ENCODE results near the gene CLCF1.

The CLCF1 gene

DNA sequence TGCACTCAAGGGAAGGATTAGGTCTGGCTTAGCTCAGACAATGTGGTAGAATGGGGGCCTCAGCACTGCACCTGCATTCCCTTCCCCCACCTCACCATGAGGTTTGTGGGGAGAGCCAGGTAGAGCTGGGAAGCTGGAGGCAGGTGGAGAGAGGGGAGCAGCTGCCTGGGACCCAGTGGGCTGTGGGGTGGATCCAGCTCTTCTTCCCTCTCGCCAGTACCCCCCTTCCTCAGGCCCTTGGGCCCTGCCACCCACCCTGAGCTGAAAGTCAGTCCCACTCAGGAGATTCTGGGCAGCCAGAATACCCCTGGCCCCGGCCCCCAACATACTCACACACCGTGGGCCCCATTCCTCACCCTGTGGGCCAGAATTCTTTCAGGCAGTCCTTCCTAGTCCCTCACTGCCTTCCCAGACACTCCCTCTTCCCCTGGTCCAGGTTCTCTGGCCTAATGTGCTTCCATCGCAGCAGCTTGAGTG is 17.0 kb downstream of the CLCF1 start:
- DNase-seq (no peak), ATAC-seq (replicated peaks) (no peak)
- Mint-ChIP-seq H3K27me3 (no peaks in the 10 kb centered on the region), H3K9me3 (no peaks in the 10 kb centered on the region), H3K4me1 (peaks cover 62 to 65% of the 10 kb centered on the region in 2 donors), H3K4me3 (peak overlapping the region; percentile 74 to 75), H3K36me3 (peaks cover 15 to 17% of the 10 kb centered on the region in 2 donors), H3K27ac (peak overlapping the region; percentile 99)

- Mint-ChIP-seq H3K27me3 (no peaks in the 10 kb centered on the region), H3K27ac (peak overlapping the region; percentile 99), H3K4me1 (peaks cover 67 to 68% of the 10 kb centered on the region in 2 donors), H3K36me3 (peaks cover 18 to 20% of the 10 kb centered on the region in 2 donors), H3K4me3 (peak overlapping the region; percentile 36 to 74), H3K9me3 (no peaks in the 10 kb centered on the region)
- no peak for DNase-seq
- no peak for ATAC-seq (replicated peaks)
Measured at GRCh38 chr11:67355794-67356386, 17.5 kb downstream of the CLCF1 start.

- no peak for DNase-seq
- Mint-ChIP-seq H3K4me3 (peak overlapping the region; percentile 79 to 88), H3K27ac (peak overlapping the region; percentile 99), H3K9me3 (no peaks in the 10 kb centered on the region), H3K4me1 (peaks cover 69 to 72% of the 10 kb centered on the region in 2 donors), H3K36me3 (peaks cover 18 to 20% of the 10 kb centered on the region in 2 donors), H3K27me3 (no peaks in the 10 kb centered on the region)
- no peak for ATAC-seq (replicated peaks)
Measured at GRCh38 chr11:67355023-67355793, 18.2 kb downstream of the CLCF1 start.

- H3K4me3 Mint-ChIP-seq: peak overlapping the region; percentile 79 to 88
- ATAC-seq (replicated peaks) (peak; percentile 15 to 28), DNase-seq (no peak)
- no peaks in the 10 kb centered on the region for H3K27me3 Mint-ChIP-seq
- peaks cover 20 to 23% of the 10 kb centered on the region in 2 donors for H3K36me3 Mint-ChIP-seq
- peaks cover 78 to 81% of the 10 kb centered on the region in 2 donors for H3K4me1 Mint-ChIP-seq
- peak overlapping the region; percentile 99 for H3K27ac Mint-ChIP-seq
- H3K9me3 Mint-ChIP-seq: no peaks in the 10 kb centered on the region
Measured at GRCh38 chr11:67354075-67355022, 19.0 kb downstream of the CLCF1 start.

DNA sequence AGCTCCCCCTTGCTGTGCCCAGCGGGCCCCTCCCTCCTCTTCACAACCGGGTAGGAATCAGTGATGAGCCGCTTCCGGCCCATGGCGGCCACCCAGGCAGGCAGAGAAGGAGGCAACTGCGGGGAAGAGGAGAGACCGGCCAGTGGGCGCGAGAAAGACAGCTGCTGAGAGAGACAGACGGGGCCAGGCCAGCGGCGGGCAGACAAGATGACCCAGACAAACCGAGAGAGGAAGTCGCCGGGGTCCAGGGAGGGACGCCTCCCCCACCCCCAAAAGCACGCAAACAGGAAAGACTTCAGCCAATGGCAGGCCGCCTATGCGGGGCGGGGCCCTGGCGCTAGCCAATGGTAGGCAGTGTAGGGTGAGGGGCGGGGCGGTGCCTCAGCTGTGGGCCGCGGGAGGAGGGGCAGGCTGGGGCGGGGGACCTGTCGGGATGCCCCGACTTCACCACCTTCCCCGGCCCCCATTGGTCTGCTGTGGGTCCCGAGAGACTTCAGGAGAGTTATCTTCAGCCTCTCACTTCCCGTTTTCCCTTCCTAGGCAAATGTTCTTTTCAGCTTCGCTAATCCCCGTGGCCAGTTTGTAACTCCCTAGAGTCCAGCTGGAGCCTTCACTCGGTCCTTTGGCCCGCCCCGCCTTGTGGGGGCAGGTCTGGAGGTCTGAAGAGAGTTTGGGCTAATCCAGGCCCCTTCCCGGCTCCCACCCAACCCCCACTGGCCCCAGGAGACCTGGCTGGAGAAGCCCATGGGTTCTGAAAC is 19.9 kb downstream of the CLCF1 start, which contains the start of gene POLD4:
TSS of gene POLD4 (minus strand) at position 230 of the 758 bp plus-strand sequence. CDS start at position 83, 147 bp downstream.
- Mint-ChIP-seq H3K4me1 (peaks cover 80 to 81% of the 10 kb centered on the region in 2 donors), H3K27ac (peak within 1 kb of the TSS; percentile 99), H3K9me3 (no peaks in the 10 kb centered on the region), H3K4me3 (peak within 1 kb of the TSS; percentile 88 to 96), H3K27me3 (no peaks in the 10 kb centered on the region), H3K36me3 (peaks cover 18 to 24% of the 10 kb centered on the region in 2 donors)
- DNase-seq (peak; percentile 99), ATAC-seq (replicated peaks) (peak; percentile 79 to 84)

DNA sequence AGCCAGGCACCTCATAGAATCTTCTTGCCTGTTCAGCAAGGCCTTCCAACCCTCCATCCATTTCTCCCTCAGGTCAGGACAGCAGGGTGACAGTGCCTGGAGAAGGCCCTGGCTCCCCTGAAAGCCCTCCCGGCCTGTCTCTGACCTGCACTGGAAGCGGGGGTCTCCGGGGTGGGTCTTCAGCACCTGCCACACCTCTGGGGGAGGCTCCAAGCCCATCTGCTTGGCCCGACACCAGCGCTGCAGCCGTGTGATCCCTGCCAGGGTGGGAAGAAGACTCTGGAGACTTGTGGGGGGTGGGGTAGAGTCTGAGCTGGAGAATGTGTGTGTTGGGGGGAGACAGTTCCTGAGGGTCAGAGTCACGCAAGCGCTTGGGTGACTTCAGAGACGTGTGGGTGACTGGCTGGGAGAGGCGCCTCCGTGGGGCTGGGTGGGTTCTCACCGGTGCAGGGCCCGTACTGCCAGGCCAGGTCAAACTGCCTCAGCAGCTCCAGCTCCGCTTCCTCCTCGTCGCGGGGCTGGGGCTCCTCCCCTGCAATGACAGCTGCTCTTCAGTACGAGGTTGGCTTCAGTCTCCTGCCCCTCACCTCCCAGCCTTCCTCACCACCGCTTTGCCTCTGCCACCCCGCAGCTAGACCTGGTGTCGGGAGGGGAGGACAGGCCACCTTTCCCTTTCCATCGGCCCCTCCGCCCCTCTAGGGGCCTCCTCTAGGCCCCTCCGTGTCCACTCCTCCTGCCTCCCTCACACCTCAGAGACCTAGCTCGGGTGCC is 20.7 kb downstream of the CLCF1 start:
- H3K4me1 Mint-ChIP-seq: peaks cover 78 to 81% of the 10 kb centered on the region in 2 donors
- DNase-seq (no peak), ATAC-seq (replicated peaks) (peak; percentile 41 to 45)
- H3K36me3 Mint-ChIP-seq: peaks cover 15 to 24% of the 10 kb centered on the region in 2 donors
- H3K27ac Mint-ChIP-seq: peak overlapping the region; percentile 99
- no peaks in the 10 kb centered on the region for H3K27me3 Mint-ChIP-seq
- peak overlapping the region; percentile 88 to 96 for H3K4me3 Mint-ChIP-seq
- no peaks in the 10 kb centered on the region for H3K9me3 Mint-ChIP-seq

GRCh38 chr11:67351275-67352005 is 22.0 kb downstream of the CLCF1 start:
- H3K27ac Mint-ChIP-seq: peak overlapping the region; percentile 82
- peaks cover 68 to 77% of the 10 kb centered on the region in 2 donors for H3K4me1 Mint-ChIP-seq
- no peaks in the 10 kb centered on the region for H3K27me3 Mint-ChIP-seq
- ATAC-seq (replicated peaks) (no peak), DNase-seq (no peak)
- peaks cover 15 to 24% of the 10 kb centered on the region in 2 donors for H3K36me3 Mint-ChIP-seq
- H3K4me3 Mint-ChIP-seq: peak overlapping the region; percentile 88 to 96
- H3K9me3 Mint-ChIP-seq: no peaks in the 10 kb centered on the region

GRCh38 chr11:67349928-67350465 is 23.4 kb downstream of the CLCF1 start:
- no peak for ATAC-seq (replicated peaks)
- no peak for DNase-seq
- Mint-ChIP-seq H3K4me1 (peaks cover 70 to 77% of the 10 kb centered on the region in 2 donors), H3K27me3 (no peaks in the 10 kb centered on the region), H3K27ac (peak overlapping the region; percentile 73), H3K9me3 (no peaks in the 10 kb centered on the region), H3K36me3 (peaks cover 15 to 24% of the 10 kb centered on the region in 2 donors), H3K4me3 (peak overlapping the region; percentile 7 to 23)

GRCh38 chr11:67349457-67349856 is 23.9 kb downstream of the CLCF1 start:
- Mint-ChIP-seq H3K4me1 (peaks cover 68 to 77% of the 10 kb centered on the region in 2 donors), H3K36me3 (peaks cover 15 to 24% of the 10 kb centered on the region in 2 donors), H3K9me3 (no peaks in the 10 kb centered on the region), H3K27ac (peak overlapping the region; percentile 73), H3K27me3 (no peaks in the 10 kb centered on the region), H3K4me3 (no peak overlapping the region)
- ATAC-seq (replicated peaks) (no peak), DNase-seq (no peak)

DNA sequence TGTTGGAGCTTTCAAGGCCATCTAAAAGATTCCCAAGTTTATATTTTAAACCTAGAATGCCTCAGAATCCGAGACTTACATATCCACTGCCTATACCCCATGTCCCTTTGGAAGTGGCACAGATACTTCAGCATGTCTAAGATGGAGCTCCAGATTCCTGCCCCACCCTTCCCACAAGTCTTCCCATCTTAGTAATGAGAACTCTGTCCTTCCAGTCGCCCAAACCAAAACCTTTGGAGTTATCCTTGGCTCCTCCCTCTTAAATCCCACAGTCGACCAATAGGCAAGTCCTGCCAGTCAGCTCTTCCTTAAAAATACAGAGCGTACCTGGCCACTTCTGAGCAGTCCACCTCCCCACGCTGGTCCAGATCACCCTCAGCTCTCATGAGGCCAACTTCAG is 24.4 kb downstream of the CLCF1 start:
- Mint-ChIP-seq H3K4me1 (peaks cover 67 to 77% of the 10 kb centered on the region in 2 donors), H3K9me3 (no peaks in the 10 kb centered on the region), H3K4me3 (no peak overlapping the region), H3K27ac (no peak overlapping the region), H3K36me3 (peaks cover 15 to 24% of the 10 kb centered on the region in 2 donors), H3K27me3 (no peaks in the 10 kb centered on the region)
- DNase-seq (no peak), ATAC-seq (replicated peaks) (no peak)

DNA sequence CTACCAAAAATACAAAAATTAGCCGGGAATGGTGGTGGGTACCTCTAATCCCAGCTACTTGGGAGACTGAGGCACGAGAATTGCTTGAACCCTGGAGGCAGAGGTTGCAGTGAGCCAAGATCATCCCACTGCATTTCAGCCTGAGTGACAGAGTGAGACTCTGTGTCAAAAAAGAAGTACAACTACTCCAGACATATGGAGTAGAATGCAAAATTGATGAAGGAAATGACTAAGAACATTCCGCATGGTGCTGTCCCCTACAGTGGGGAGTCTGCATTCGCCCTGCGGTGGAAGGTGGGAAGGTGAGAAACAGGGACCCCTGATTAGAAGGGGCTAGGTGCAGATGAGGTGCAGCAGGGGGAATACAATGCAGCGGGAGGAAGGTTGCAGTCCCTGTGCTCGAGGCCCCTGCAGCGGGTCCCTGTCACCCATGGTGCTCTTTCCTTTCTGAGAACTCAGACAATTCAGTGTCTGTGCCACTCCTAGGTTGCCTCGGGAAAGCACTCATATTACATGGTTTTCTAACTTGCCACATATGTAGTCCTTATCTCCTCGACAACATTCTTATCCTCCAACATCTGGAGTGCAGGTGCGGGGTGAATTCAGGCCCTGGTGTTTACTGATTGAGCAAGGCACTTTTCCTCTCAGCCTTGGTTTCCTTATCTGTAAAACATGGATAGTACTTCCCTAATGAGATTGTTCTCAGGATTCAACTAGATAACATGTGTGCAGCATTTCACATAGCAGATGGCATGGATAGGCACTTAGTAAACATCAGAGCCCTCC is 25.2 kb downstream of the CLCF1 start:
- no peaks in the 10 kb centered on the region for H3K9me3 Mint-ChIP-seq
- H3K36me3 Mint-ChIP-seq: peaks cover 15 to 23% of the 10 kb centered on the region in 2 donors
- DNase-seq: no peak
- peaks cover 62 to 78% of the 10 kb centered on the region in 2 donors for H3K4me1 Mint-ChIP-seq
- peak overlapping the region in 1 of 2 donors; percentile 33 for H3K4me3 Mint-ChIP-seq
- ATAC-seq (replicated peaks): no peak
- H3K27ac Mint-ChIP-seq: no peak overlapping the region
- no peaks in the 10 kb centered on the region for H3K27me3 Mint-ChIP-seq
